ENCODE data around the gene CEP85.
"Not testable (repeated sequence)": the region's sequence is repeated elsewhere in the genome, so short reads cannot be mapped to it uniquely, and the experiment has no call there.

CEP85 gene

DNA sequence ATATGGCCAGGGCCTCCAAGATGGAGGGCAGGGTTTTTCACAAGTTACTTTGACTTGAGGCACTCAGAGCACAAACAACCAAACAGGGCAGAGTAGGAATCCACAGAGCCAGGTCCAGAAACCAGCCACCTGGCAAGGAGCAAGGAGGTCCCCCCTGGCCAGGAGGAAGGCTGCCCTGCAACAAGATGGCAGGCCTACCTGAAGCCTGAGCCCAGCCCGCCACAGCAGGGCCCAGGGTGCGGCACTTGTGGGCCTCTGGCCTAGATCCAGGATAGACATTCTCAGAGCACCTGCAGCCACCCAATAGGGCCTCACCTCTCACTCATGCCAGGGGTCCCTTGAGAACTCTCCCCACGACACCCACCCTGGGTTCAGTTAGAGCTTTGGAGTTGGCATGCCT is 57.4 kb downstream of the CEP85 start:
- DNase-seq = no peak

GRCh38 chr1:26291939-26292338 is 57.9 kb downstream of the CEP85 start:
- DNase-seq = no peak

GRCh38 chr1:26292735-26293134 is 58.7 kb downstream of the CEP85 start:
- DNase-seq = not testable (repeated sequence)

DNA sequence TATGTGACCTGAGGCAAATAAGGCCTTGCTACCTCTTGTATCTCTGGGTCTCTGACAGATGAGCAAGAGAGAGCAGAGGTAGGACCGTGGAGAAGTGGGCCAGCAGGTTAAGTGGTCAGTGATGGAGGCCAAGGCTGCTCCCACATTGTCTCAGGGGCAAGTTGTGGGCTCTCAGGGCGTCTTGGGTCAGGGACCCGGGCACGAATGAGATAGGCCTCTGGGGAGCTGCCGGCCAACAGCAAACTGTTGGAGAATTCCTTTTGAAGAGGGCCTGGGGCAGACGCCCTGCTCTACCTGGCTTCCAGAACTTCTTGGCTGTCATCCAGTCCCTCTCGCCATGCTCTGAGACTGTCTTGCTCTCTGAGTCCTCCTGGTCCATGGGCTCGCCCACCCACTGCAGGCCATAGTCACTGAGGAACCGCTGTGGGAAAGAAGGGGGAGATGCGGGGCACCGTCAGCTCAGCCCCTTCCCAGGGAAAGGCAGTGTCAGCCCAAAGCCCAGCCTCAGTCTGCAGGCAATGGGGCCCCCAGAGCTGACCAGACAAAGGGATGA is 60.0 kb downstream of the CEP85 start:
- DNase-seq = no peak

DNA sequence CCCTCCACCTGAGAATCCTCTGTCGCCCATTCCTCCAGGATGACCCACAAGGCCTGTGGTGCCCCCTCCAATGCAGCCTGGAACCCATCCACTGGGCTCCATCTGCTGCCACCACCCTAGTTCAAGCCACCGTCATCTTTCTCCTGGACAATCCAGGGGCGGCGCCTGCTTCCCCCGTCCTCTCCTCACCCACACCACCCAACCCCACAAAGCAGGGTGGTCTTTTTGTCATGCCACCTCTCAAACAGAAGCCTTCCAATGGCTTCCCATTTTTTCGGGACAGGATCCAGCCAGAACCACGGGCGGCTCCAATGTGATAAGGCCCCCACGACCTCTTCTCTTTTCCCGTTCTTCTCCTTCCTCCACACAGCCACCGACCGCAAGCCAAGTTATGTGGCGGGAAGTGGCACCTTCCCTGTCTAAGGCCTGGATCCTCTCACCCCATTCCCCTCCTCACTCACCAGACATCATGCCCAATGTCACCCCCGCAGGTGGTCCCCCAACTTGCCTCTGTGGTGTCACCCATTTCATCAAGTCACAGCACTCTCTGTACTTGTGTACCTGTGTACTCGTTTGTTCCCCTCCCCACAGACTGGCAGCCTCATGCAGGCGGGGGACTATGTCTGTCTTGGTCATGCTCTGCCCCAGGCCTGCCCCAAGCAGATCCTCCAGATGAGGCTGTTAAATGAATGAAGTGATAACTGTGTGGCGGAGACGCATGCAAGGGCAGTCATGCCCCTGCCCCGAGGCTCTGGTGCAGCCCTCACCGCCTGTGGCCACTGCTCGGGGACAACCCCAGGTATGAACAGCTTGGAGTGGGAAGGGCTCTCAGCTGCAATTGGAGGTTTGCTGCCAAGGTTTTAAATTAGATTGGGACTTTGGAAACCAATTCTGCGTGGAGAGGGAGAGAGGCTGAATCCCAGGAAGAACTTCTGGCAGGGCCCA is 61.5 kb downstream of the CEP85 start:
- DNase-seq = no peak

- DNase-seq = no peak
Measured at GRCh38 chr1:26296340-26297056, 62.5 kb downstream of the CEP85 start.

DNA sequence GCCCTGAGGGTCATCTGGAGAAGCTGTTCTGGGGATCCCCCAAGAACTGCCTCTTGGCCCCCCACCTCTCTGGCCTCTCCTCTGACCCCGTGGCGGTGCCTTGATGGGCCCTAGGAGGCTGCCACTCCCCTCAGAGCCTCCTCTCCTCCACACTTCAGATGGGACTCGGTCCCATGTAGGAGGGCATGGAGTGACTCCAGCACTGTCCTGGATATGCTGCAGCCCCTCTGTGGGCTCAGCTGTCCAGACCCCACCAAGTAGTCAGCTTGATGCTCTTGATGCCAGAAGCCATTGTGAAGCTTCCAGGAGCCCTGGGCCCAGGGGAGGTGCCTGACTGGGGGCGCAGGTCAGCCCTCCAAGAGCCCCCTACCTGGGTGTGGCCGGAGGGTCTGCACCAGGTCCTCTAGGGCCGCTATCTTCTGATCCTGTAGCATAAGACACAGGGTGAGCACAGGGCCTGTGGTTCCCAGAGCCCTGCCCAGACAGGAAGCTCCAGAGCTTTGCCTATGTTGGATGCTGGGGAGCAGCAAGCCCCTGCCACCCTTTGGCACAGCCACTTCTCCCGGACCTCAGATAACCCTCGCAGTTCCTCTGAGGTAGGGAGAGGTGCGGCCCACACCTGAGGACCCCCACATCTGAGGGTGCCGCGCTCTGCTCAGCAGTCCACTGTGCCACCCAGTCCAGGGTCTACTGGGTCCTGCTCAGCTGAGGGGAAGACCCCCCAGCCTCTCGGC is 63.2 kb downstream of the CEP85 start:
- no peak for DNase-seq

GRCh38 chr1:26297791-26298124 is 63.8 kb downstream of the CEP85 start:
- no peak for DNase-seq

- no peak for DNase-seq
Measured at GRCh38 chr1:26300578-26301275, 66.7 kb downstream of the CEP85 start.

DNA sequence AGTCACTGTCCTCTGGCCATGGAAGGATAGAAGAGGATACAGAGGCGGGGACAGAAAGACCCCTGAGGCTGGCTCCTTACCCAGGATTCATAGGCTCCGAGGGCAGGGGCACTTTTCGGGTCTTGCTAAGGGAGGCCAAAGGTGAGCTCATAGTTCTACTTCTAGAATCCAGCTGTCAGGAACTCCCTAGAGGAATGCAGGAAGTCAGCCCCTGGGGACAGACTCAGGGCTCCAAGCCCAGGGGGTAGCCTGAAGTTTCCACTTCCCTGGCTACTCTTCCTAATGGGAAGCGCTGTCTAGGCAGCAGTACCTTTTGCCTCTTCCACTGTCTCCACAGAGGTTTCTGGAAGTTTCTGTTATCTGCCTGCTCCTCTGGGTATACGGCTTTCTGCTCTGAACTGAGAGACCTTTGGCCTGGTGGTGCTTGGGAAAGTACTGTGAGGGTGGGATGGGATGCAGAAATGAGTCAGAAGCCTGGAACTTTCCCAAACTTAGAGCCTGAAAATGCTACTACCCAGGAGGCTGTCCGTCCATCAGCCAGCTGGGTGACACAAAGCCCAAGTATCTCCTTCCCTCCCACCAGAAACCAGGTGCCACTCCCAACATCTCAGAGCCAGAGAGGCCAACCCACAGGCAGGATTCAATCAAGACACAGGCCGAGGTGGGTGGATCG is 68.9 kb downstream of the CEP85 start:
- no peak for DNase-seq

DNA sequence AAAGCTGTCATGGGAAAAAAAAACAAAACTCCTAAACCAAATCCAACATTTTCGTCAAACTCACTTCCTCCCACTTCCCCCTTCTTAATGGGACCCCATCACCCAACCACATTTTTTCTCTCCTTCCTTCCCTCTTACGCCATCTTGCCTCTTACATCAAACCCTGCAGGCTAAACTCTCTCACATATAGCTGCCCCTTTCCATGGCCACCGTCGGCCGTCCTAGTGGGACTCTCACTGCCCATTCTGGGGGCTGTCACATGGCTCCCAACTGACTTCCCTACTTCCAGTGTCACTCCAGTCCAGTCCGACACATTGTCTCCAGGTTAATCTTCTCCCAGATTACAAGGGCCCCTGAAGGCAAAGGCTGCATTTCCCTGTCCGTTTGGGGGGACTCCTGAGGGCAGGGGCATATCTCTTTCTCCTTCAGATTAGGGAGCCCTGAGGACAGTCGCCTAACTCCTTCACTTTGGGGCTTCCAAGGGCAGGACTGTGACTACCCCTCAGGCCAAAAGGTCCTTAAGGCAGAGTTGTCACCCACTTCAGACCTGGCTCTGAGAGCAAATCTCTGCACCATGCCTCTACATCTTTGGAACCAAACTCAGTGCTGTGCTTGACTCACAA is 71.8 kb downstream of the CEP85 start:
- DNase-seq = no peak

- peak; percentile 96 for DNase-seq
Measured at GRCh38 chr1:26306290-26307229, 72.6 kb downstream of the CEP85 start, which contains the start of gene UBXN11. UBXN11 (minus strand) TSS chr1:26306636; CDS start chr1:26302883, 3,753 bp downstream.

DNA sequence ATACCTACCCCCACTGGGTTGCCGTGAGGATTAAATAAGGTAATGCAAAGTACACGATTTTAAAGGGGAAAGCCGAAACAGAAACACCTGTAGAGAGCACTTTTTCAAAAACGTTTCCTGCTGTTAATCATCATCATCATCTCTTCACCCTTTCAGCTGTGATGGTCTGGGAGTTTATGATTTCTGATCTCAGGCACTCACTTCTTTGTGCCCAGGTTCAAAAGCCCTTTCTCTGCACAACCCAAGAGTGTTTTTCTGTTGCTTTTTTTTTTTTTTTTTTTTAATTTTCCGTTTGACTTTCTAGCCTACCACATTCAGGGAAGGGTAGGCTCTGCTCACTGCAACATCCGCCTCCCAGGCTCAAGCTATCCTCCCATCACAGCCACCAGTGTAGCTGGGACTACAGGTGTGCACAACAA is 73.4 kb downstream of the CEP85 start:
- no peak for DNase-seq

DNA sequence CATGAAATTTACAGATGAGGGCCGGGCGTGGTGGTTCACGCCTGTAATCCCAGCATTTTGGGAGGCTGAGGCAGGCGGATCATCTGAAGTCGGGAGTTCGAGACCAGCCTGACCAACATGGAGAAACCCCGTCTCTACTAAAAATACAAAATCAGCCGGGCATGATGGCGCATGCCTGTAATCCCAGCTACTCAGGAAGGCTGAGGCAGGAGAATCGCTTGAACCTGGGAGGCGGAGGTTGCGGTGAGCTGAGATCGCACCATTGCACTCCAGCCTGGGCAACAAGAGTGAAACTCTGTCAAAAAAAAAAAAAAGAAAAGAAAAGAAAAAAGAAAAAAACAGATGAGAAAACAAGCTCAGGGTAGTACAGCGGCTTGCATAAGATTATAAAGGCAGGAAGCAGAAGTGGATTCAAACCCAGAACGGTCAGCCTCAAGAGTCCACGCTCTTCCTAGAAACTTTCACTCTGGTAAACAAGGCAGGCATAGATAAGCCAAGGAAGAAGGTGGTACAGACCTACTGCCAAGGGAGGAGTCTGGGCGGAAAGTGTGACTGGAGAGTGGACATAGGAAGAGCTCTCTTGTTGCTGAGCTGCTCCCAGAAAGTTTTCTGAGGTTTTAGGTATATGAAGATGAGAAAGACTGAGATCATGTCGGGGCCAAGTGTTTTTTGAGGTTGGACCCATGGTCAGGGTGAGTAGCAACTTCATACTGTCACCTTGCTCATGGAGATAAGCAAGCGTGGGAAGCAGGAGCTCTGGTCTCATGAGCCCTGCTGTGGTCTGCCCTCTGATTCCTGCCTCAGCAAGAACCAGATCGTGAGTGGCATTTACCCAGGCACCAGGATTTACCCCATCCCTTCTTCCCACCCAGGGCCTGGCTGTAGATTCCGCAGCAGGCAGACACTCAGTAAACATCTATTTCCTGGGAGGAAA is 74.2 kb downstream of the CEP85 start:
- DNase-seq = not testable (repeated sequence)

- no peak for DNase-seq
Measured at GRCh38 chr1:26314501-26314900, 80.5 kb downstream of the CEP85 start.

DNA sequence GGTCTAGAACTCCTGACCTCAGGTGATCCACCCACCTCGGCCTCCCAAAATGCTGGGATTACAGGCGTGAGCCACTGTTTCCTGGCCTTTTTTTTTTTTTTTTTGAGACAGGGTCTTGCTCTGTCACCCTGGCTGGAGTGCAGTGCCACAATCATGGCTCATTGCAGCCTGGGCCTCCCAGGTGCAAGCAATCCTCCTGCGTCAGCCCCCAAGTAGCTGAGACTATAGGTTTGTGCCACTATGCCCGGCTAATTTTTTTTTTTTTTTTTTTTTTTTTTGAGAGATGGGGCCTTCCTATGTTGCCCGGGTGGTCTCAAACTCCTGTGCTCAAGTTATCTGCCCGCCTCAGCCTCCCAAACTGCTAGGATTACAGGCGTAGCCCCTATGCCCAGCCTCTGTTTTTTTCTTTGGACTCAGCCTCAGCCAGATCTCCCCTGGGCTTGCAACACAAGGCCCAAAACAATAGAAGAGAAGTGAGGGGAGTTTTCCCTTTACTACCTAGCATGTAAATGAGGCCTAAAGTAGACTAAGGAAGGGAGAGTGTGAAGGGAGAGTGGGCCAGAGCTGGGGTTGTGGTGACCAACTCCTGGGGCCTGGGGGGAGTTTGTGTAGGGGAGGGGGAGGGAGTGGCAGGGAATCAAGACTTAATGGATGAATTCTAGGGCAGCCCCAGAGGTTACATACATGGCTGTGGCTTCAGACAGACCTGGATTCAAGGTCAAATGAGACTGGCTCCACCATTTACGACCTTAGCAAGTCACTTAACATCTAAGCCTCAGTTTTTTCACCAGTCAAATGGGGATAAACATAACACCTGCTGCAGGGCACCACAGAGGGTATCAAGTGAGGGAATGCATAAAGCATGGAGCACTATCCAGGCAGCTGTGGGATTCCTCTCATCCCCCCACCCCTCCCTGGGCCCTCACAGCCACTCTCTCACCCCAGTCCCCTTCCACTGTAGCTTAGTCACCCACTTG is 82.2 kb downstream of the CEP85 start:
- no peak for DNase-seq

DNA sequence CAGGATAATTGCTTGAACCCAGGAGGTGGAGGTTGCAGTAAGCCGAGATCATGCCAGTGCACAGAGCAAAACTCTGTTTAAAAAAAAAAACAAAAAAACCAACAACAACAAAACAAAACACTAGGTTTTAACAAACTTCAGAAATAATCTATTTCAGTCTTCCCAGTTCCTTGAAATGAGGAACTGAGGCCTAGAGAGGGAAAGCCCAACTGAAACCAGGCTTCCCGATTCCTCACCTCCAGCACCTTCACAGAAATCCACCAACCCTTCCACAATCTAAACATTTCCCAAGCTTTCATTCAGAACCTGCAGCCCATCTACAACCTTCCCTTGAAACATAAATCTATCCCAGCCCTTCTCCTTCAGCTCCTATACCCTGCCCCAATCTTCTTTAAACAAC is 83.1 kb downstream of the CEP85 start:
- no peak for DNase-seq
